Cerebellar nuclear complex (tissue), 1 donor: ENCODE measurements around the gene CENPA.
A peak's percentile ranks its signal among the peaks of the same experiment; 100 is the strongest.
"Not testable (repeated sequence)": the region's sequence is repeated elsewhere in the genome, so short reads cannot be mapped to it uniquely, and the experiment has no call there.

Source experiments
- DNase-seq, 2 experiments: peaks; one replicate each; lab custom pipeline; 2025; lab: John Stamatoyannopoulos, UW

Gene CENPA

DNA sequence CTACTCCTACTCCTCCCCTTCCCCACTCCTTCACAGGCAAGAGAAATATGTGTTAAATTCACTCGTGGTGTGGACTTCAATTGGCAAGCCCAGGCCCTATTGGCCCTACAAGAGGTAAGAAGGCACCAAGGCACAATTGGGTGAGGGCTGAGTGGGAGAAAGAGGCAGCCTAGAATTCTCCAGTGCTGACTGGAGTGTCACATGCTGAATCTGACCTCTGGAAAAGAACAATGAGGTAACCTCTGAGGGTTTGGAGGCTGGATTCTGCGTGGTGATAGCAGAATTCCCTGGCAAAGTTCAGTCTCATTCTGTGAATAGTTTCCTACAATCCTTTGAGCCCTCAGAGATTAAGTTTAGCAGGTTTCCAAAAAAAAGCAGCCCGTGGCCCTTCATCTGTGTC is 6.9 kb downstream of the CENPA start:
- DNase-seq: no peak

DNA sequence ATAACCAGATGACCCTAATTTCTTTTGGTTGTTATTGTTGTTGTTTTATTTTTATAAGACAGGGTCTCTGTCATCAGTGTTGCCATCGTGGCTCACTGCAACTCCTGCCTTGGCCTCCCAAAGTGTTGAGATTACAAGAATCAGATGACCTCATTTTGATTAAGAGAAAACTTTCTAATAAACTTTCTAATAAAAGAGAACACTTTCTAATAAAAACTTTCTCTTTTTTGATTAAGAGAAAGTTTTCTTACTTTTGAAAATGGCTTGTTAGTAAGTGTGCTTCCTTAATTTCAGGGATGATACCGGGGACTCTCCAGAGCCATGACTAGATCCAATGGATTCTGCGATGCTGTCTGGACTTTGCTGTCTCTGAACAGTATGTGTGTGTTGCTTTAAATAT is 7.7 kb downstream of the CENPA start:
- DNase-seq: no peak

GRCh38 chr2:26795135-26795534 is 9.3 kb downstream of the CENPA start:
- DNase-seq: not testable (repeated sequence)

DNA sequence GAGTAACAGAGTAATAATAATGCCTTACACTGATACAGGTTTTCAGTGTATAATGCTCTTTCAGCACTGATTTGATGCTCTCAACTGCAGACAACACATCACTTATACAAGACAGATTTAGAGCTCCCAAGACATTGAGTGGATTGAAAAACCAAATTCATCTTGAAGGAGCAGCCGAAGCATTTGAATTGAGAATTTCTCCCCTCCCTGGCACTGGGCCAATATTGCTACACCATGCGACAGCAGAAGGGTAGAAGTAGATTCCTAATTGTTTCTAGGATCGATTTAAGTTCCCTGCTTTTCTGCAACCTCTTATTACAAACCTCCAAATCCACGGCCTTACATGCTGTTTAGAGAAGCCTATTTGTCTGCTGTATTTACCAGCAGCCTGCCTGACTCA is 15.5 kb downstream of the CENPA start:
- no peak for DNase-seq

GRCh38 chr2:26801796-26802195 is 15.9 kb downstream of the CENPA start:
- DNase-seq: no peak

DNA sequence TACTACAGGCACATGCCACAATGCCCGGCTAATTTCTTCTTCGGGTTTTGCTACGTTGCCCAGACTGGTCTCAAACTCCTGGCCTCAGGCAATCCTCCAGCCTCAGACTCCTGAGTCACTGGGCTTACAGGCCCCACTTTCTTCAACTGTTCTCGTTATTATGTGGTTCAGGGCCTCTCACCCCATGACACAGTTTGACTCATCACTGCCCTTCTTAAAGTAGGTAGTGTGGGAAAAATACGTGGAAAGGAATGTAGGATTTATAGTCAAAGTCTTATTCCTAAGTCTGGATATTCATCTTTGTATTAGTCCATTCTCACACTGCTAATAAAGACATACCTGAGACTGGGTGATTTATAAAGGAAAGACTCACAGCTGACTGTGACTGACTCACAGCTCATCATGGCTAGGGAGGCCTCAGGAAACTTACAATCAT is 19.4 kb downstream of the CENPA start:
- DNase-seq: no peak

- DNase-seq: peak in 1 of 2 experiments; percentile 22
These were observed 22.1 kb downstream of the CENPA start for GRCh38 chr2:26807788-26808460.

DNA sequence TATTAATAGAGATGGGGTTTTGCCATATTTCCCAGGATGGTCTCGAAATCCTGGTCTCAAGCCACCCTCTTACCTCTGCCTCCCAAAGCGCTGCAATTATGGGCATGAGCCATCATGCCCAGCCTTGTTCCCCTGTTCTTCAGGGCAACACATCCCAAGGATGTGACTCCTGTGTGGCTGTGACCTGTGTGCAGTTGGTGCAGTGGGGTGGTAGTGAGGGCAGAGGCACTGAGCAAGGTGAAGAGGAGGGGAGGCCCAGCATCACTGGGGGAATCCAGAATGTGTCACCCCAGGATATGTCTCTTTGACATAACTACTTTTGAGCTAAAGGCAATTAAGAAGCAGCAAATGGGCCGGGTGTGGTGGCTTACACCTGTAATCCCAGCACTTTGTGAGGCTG is 23.4 kb downstream of the CENPA start:
- no peak for DNase-seq

- DNase-seq: no peak
These were observed 24.2 kb downstream of the CENPA start for GRCh38 chr2:26809876-26810577.

DNA sequence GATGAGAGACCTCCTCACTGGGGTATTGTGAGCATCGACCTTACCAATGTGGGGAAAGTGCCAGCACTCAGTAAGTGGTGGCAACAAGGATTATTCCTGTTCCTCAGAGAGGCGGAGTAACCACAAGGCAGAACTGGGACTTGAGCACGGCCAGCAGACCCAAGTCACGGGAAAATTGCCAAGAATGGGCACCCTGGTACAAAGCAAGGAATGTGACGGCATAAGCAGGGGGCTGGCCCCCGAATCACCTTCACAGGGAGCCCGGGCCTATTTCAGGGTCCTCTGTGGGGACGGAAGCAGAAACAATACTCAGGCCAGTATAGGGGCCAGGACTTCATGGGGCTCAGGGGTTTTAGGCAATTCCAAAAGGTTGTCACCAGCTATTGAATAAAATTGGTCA is 25.4 kb downstream of the CENPA start:
- no peak for DNase-seq

DNA sequence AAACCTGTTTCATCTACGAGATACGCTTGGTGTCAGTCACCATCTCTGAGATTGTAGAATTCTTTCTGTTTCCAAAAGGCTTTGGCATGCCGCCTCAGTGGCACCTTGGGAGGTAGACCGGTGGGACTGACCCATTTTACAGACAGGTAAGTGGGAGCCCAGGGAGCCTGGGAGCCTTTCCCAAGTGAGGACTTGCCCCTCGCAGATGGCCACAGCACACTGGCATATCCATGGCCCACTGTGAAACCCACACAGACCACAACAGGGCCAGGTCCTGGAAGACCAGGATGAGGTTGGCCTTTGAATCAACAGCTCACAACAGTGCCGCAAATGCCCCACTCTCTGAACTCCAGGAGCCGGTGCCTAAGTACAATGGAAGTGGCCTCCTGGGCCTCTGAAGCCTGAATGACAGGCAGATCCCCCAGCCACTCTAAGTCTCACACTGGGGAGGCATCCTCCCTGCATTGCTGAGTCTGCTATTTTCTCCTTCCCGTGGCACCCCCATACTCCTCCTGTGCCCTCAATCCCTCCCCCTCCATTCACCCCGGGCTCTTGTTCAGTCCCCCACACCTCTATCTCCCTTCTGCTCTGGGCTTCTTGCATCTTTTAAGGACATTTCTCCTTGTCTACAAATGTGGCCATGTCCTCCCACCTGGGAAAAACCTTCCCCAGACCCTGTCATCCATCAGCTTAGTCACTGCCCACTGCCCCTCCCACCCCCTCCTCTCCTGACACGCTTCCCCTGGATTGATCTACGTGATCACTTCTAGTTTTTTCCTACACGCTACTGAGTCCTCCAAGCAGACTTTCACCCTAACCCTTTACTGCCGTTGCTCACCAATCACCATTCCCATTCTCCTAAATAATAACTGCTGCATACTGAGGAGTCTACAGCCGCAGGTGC is 26.2 kb downstream of the CENPA start:
- DNase-seq: no peak

- no peak for DNase-seq
These were observed 26.9 kb downstream of the CENPA start for GRCh38 chr2:26812731-26813130.

DNA sequence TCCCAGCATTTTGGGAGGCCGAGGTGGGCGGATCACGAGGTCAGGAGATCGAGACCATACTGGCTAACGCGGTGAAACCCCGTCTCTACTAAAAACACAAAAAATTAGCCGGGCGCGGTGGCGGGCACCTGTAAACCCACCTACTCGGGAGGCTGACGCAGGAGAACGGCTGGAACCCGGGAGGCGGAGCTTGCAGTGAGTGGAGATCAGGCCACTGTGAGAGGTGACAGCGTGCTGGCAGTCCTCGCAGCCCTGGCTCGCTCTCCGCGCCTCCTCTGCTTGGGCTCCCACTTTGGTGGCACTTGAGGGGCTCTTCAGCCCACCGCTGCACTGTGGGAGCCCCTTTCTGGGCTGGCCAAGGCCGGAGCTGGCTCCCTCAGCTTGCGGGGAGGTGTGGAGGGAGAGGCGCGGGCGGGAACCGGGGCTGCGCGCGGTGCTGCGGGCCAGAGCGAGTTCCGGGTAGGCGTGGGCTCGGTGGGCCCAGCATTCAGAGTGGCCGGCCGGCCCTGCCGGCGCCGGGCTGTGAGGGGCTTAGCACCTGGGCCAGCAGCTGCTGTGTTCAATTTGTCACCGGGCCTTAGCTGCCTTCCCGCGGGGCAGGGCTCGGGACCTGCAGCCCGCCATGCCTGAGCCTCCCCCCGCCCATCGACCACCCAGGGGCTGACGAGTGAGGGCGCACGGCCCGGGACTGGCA is 28.4 kb downstream of the CENPA start:
- DNase-seq: not testable (repeated sequence)

DNA sequence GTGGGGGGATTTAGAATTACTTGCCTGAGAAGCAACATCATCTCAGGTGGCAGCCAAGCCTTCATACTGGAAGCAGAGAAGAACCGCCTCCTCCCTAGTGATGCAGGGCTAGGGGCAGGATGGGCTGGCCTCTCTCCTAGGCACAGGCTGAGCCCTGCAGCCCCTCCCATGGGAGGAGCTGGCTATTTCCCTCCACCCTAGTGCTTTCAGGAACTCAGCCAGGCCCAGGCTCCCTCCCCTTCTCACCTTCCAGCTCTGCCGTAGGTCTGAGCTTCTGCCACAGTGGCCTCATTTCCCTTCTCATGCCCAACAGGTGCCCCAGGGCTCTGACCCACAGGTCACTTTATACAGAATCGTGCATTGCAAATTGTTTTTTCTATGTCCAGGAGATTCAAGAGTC is 31.0 kb downstream of the CENPA start:
- DNase-seq: no peak

GRCh38 chr2:26818255-26818654 is 32.4 kb downstream of the CENPA start:
- no peak for DNase-seq

DNA sequence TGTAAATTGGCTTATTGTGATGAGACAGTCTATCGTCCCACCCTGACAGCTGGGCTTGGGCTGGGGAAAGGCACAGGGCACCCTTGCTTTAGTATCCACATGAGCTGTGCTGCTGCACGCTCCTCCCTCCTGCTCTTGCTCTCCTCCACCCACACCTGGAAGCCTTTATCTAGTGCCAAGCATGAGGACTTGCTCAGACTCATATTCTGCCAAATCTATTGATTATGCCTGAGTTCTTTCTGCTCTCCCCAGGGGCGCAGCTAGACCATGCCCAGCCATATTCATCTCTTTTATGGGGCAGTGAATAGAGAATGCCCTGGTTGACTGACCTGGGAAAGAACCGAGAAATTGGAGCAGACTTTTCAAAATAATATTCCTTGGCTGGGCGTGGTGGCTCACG is 33.1 kb downstream of the CENPA start:
- DNase-seq: no peak

DNA sequence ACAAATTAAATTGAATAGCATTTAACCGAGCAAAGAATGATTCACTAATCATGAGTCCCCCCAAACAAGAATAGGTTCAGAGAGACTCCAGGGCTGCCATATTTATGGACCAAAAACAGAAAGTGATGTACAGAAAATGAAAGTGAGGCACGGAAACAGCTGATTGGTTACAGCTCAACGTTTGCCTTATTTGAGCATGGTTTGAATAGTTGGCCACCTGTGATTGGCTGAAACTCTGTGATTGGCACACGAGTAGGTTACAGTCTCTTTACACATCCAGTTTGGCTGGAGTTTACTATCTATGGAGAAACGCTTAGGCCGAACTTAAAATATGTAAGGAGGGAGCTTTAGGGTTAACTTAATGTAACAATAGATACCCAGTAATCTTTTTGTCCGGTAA is 35.1 kb downstream of the CENPA start:
- no peak for DNase-seq

GRCh38 chr2:26822877-26823276 is 37.0 kb downstream of the CENPA start:
- DNase-seq: no peak

GRCh38 chr2:26838121-26838906 is 52.5 kb downstream of the CENPA start:
- DNase-seq: no peak

DNA sequence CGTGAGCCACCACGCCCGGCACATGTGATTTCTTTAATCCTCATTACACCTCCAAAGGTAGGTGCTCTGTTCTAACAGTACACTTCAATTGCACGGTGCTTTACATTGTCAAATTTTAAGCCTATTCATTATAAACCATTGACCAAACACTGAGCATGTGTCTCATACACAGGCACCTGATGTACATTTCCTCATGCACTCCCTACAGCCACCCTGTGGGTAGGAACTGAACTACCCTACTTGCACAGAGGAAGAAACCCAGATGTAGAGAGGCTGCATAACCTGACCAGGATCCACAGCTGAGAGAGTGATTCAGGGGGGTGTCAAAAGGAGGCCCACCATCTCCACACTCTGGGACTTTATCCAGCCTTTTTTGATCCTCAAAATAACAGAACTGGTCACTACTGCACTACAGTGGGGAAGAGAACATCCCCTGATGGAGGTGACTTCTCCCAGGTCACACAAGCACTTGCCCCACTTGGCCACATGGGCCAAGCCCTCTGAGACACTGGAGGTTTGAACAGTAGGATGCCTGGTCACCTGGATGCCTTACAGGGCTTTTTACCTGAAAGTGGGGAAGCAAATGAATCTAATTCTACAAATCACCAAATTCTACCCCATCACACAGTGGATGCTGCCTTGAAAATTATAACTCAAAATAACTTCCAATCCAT is 55.2 kb downstream of the CENPA start:
- no peak for DNase-seq

DNA sequence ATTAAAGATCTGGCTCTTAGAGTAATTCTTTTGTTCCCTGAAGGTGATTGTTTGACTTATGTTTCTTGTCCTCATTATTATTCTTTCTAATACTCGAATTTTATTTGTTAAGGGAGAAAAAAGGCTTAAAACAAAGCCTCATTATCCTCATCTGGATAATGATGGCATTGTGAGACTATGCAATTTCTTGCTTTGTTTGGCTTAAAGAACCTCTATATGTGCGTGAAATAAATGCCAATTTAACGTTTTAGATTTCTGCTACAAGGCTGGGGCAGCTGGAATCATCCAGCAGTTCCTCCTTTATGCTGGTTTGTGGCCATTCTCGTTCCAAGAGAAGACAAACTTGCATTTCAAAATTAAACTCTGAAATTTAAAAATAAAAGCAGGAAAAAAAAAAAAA is 57.2 kb downstream of the CENPA start:
- no peak for DNase-seq
